GM19043 (cell line): ENCODE measurements around the gene CALCR.

ENCODE experiments used
- ATAC-seq: cut with Tn5 transposase; IDR thresholded peaks from one replicate; pipeline ENCODE4 v1.9.1; 2021; ENCODE audit warnings: low read depth; ENCODE audit not compliant: unreplicated experiment

CALCR gene

GRCh38 chr7:93461350-93461749, 113.2 kb downstream of the CALCR start:
- no peak for ATAC-seq

- no peak for ATAC-seq
These were observed 121.3 kb downstream of the CALCR start for GRCh38 chr7:93453262-93453661.

GRCh38 chr7:93448176-93448575, 126.3 kb downstream of the CALCR start:
- no peak for ATAC-seq

- ATAC-seq, result no peak
These were observed 127.0 kb downstream of the CALCR start for GRCh38 chr7:93447509-93447908.

- ATAC-seq, result peak; percentile 73
These were observed 131.9 kb downstream of the CALCR start for GRCh38 chr7:93442478-93443224.

- ATAC-seq, result no peak
These were observed 138.7 kb downstream of the CALCR start for GRCh38 chr7:93435791-93436190.

- ATAC-seq, result no peak
These were observed 142.4 kb downstream of the CALCR start for GRCh38 chr7:93432130-93432529.

- no peak for ATAC-seq
These were observed 143.5 kb downstream of the CALCR start for GRCh38 chr7:93430917-93431588.

- ATAC-seq, result no peak
These were observed 145.0 kb downstream of the CALCR start for GRCh38 chr7:93429563-93429962.

- ATAC-seq, result no peak
These were observed 147.4 kb downstream of the CALCR start for GRCh38 chr7:93427107-93427506.

GRCh38 chr7:93426155-93426696, 148.3 kb downstream of the CALCR start:
- no peak for ATAC-seq

GRCh38 chr7:93414574-93414973, 159.9 kb downstream of the CALCR start:
- ATAC-seq, result no peak

- ATAC-seq, result no peak
These were observed 165.2 kb downstream of the CALCR start for GRCh38 chr7:93409324-93409723.

GRCh38 chr7:93407239-93407638, 167.3 kb downstream of the CALCR start:
- no peak for ATAC-seq

GRCh38 chr7:93402944-93403343, 171.6 kb downstream of the CALCR start:
- no peak for ATAC-seq

- ATAC-seq, result no peak
These were observed 174.9 kb downstream of the CALCR start for GRCh38 chr7:93399642-93400041.

- ATAC-seq, result no peak
These were observed 181.5 kb downstream of the CALCR start for GRCh38 chr7:93392984-93393383.

GRCh38 chr7:93390660-93391059, 183.9 kb downstream of the CALCR start:
- no peak for ATAC-seq

- ATAC-seq, result no peak
These were observed 192.2 kb downstream of the CALCR start for GRCh38 chr7:93382362-93382761.

GRCh38 chr7:93378131-93378760, 196.3 kb downstream of the CALCR start:
- peak; percentile 51 for ATAC-seq

GRCh38 chr7:93375603-93376002, 198.9 kb downstream of the CALCR start:
- ATAC-seq, result no peak
